Lower lobe of right lung (tissue), 2 donors: ENCODE results near the gene XAB2. TPM values are rescaled to one million over a fixed set of nuclear protein-coding genes. Genes with fewer than 3 reads are reported as not detected.

ENCODE experiments used
- ATAC-seq, 2 donors: fragments of 200-7000 bp; cut with Tn5 transposase; one replicate each; pipeline ENCODE4 v1.9.1; 2020 to 2022; ENCODE audit warnings: mild to moderate bottlenecking in 2 of 2, moderate library complexity in 2 of 2
- DNase-seq: peaks from one replicate; pipeline ENCODE4 v3.0.0-alpha.2; 2020
- H3K27ac ChIP-seq: fragments of 200-600 bp; one replicate; pipeline ENCODE4 v1.8.0; 2022
- H3K27me3 ChIP-seq: fragments of 200-600 bp; one replicate; pipeline ENCODE4 v1.8.0; 2022; ENCODE audit warnings: low read depth
- H3K36me3 ChIP-seq: fragments of 200-600 bp; one replicate; pipeline ENCODE4 v1.8.0; 2022; ENCODE audit warnings: mild to moderate bottlenecking
- H3K4me1 ChIP-seq: fragments of 200-600 bp; one replicate; pipeline ENCODE4 v1.8.0; 2022
- H3K4me3 ChIP-seq: fragments of 200-600 bp; one replicate; pipeline ENCODE4 v1.8.0; 2022; ENCODE audit warnings: mild to moderate bottlenecking
- H3K9me3 ChIP-seq: fragments of 200-600 bp; one replicate; pipeline ENCODE4 v1.8.0; 2022
- CTCF ChIP-seq: fragments of 200-600 bp; IDR thresholded peaks from one replicate; pipeline ENCODE4 v1.8.0; 2022; ENCODE audit warnings: antibody characterized with exemption, mild to moderate bottlenecking
- intact Hi-C: fragments of 100-400 bp; cut with DNase I; formaldehyde crosslinking; loops from one replicate; pipeline ENCODE4 v1.11.0; 2022
- total RNA-seq: library from RNA; stranded (reverse); fragmentation: NEBNext Ultra II Directional; extraction: Animal tissue kit (Norgen Biotek cat#: 25700); gene quantifications from one replicate; pipeline ENCODE4 v1.2.1, GENCODE V29; 2021
- donor health status: DM: no; HTN: yes; CAD: no; lungs with severe emphysema.

The XAB2 gene
- total RNA-seq, 1 donor from 2014 or later: 42.0 TPM

DNA sequence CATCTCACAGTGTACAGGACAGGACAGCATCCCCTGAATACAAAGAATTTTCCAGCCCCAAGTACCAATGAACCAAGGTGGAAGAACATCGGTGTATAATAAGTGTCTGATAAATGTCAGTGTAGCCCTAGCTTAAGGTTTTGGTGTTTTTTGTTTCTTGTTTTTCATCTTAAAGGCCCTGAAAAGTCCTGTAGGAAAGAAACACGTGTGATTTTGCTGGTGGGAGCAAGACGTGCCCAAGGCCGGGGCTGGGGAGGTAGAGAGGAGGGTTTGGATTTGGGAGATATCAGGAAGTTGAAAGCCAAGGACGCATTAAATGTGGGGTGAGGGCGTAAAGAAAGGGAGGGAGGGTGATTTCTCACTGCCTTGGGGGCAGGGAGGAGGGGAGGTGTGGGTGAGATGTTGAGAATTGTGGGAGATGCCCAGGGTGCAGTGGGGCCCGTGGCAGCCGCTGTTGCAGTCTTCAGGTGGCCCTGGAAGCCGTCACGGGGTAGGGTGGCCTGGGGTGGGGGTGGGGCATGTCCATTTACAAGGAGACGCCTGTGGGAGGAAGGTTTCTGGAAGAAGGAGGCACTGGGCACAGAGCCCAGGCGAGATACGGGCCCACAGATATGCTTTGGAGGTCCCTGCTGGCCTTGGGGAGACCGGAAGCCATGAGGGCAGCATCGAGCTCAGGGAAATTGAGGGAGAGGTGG is 27.0 kb downstream of the XAB2 start:
- intact Hi-C loops: no loop called here
- ATAC-seq (peak; percentile 70), DNase-seq (peak; percentile 74)
- no peak for TF ChIP-seq CTCF
- Histone ChIP-seq H3K4me3 (no peak overlapping the region), H3K9me3 (no peaks in the 10 kb centered on the region), H3K27ac (peak overlapping the region; percentile 38), H3K4me1 (no peaks in the 10 kb centered on the region), H3K36me3 (peaks cover 6% of the 10 kb centered on the region), H3K27me3 (peaks cover 19% of the 10 kb centered on the region)

DNA sequence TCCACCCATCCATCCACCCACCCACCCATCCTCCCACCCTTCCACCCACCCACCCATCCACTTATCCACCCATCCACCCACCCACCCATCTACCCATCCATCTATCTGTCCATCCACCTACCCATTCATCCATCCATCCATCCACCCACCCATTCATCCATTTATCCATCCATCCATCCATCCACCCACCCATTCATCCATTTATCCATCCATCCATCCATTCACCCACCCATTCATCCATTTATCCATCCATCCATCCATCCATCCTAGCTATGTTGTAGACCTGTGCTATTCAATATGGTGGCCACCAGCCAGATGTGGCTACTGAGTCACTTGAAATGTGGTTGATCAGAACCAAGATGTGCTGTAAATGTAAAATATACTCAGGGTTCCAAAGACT is 28.6 kb downstream of the XAB2 start:
- no peaks in the 10 kb centered on the region for H3K9me3 ChIP-seq
- DNase-seq (no peak), ATAC-seq (no peak)
- intact Hi-C loops: no loop called here
- H3K4me1 ChIP-seq: peaks cover 3% of the 10 kb centered on the region
- no peak overlapping the region for H3K27ac ChIP-seq
- no peak for TF ChIP-seq CTCF
- H3K27me3 ChIP-seq: peaks cover 30% of the 10 kb centered on the region
- H3K4me3 ChIP-seq: no peak overlapping the region
- no peaks in the 10 kb centered on the region for H3K36me3 ChIP-seq

GRCh38 chr19:7598180-7598579 is 31.2 kb downstream of the XAB2 start:
- no peak for ATAC-seq
- intact Hi-C loops: no loop called here
- no peak for DNase-seq
- Histone ChIP-seq H3K4me1 (peaks cover 3% of the 10 kb centered on the region), H3K27ac (no peak overlapping the region), H3K4me3 (no peak overlapping the region), H3K9me3 (no peaks in the 10 kb centered on the region), H3K27me3 (peaks cover 36% of the 10 kb centered on the region), H3K36me3 (no peaks in the 10 kb centered on the region)
- TF ChIP-seq CTCF: no peak

DNA sequence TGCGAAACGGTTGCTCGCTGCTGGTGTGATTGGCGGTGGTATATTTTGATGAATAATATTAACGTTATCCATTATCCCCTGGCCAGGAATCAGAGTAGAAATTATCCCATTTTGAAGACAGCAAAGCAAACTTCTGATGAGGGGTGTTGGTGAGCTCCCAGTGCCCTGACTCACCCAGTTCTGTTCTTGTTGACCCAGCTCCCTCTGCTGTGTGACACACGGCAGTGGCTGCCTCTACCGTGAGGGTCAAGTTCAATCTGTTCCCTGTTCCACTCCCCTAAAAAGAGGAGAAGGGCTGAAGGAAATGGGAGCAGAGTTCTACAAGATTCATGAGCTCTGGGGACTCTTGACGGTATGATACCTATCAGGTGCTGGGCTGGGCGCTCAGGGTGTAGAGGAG is 31.7 kb downstream of the XAB2 start:
- Histone ChIP-seq H3K4me3 (no peak overlapping the region), H3K27ac (no peak overlapping the region), H3K36me3 (no peaks in the 10 kb centered on the region), H3K4me1 (peaks cover 3% of the 10 kb centered on the region), H3K9me3 (no peaks in the 10 kb centered on the region), H3K27me3 (peaks cover 36% of the 10 kb centered on the region)
- ATAC-seq: no peak
- no peak for DNase-seq
- intact Hi-C loops: no loop called here
- no peak for TF ChIP-seq CTCF

GRCh38 chr19:7596211-7596937 is 33.0 kb downstream of the XAB2 start:
- no peak for DNase-seq
- Histone ChIP-seq H3K9me3 (no peaks in the 10 kb centered on the region), H3K4me3 (peak overlapping the region; percentile 57), H3K27me3 (peaks cover 35% of the 10 kb centered on the region), H3K36me3 (no peaks in the 10 kb centered on the region), H3K4me1 (peaks cover 3% of the 10 kb centered on the region), H3K27ac (peak overlapping the region; percentile 56)
- intact Hi-C loops: no loop called here
- no peak for TF ChIP-seq CTCF
- peak; percentile 5 to 28 for ATAC-seq
